ENCODE measurements around the gene SGMS1.

SGMS1 gene

DNA sequence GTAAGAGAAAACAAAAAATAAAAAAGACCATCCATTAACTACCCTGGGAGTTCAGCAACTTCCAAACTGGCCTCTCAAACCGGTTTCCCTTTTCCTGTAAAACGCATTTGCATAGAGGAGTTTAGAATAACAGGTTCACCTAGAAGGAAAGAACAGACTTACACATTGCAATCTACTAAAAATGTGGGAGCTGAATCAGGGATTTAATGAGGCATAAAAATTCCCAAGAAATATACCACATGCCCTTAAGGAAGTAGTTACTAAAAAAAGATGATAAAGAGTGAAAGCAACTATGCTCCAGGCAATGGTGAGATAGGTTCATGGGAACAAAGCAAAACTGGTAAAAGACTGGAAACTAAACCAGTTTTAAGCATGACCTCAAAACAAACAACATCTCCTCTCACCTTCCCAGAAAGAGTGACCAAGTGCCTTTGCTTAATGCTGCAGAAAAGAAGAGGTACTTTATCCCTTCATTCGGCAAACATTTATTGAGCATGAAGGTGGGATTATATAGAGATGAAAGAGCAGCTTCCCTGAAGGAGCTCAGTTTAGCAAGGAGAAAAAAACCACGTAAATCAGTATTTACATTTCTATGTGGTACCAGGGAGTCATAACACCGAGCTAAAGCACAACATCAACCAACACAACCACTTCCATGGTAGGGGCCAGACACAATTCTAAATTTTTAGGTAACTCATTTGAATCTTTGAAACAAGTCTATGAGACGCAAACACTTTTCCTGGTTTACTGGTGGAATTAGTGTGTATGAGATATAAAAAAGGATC lies 152.8 kb downstream of the SGMS1 start:
- no peak for TF ChIP-seq CTCF (IDR thresholded peaks at IDR 0.05; ENCODE audit: extremely low read depth, missing control alignments)
- DNase-seq (ENCODE audit: low spot score), result no peak

- no peak for TF ChIP-seq CTCF (IDR thresholded peaks at IDR 0.05; ENCODE audit: extremely low read depth, missing control alignments)
- DNase-seq (ENCODE audit: low spot score), result no peak
Measured at GRCh38 chr10:50470345-50470744, 153.4 kb downstream of the SGMS1 start.

DNA sequence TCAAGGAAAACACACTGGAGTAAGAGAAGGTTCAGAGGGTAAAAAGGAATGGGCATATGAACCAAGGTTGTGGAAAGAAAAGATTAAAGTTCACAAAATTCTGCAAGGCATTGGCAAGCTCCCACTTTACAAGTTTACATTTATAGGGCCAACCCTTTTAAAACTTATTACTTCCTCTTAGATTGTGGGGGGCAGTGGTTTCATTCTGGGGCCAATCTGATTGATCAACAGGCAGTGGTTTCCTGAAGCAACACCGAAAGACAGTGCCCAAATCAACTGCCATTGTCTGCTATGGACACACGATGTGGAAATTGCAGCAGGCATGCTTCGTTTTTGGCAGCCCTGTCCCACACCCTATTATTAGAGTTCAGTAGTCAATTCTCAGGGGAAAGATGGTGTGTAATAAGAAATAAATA lies 154.0 kb downstream of the SGMS1 start:
- TF ChIP-seq CTCF (IDR thresholded peaks at IDR 0.05; ENCODE audit: extremely low read depth, missing control alignments), result no peak
- no peak for DNase-seq (ENCODE audit: low spot score)

- no peak for TF ChIP-seq CTCF (IDR thresholded peaks at IDR 0.05; ENCODE audit: extremely low read depth, missing control alignments)
- DNase-seq (ENCODE audit: low spot score), result no peak
Measured at GRCh38 chr10:50469288-50469687, 154.5 kb downstream of the SGMS1 start.

GRCh38 chr10:50467209-50467608 lies 156.5 kb downstream of the SGMS1 start:
- no peak for DNase-seq (ENCODE audit: low spot score)
- no peak for TF ChIP-seq CTCF (IDR thresholded peaks at IDR 0.05; ENCODE audit: extremely low read depth, missing control alignments)

- DNase-seq (ENCODE audit: low spot score), result no peak
- TF ChIP-seq CTCF (IDR thresholded peaks at IDR 0.05; ENCODE audit: extremely low read depth, missing control alignments), result no peak
Measured at GRCh38 chr10:50464004-50464409, 159.7 kb downstream of the SGMS1 start.

DNA sequence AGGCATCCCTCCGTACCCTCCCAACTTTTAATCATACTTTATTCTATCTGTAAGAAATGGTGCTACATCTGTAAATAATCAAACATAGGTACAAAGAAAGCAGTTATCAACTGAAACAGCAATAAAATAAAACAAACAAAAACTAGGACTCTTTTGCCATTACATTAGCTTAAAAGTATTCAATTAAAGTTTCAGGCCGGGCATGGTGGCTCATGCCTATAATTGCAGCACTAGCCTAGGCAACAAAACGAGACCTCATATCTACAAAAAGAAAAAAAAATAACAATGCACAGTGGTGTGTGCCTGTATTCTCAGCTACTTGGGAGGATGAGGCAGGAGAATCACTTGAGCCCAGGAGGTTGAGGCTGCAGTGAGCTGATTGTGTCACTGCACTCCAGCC lies 161.9 kb downstream of the SGMS1 start:
- no peak for TF ChIP-seq CTCF (IDR thresholded peaks at IDR 0.05; ENCODE audit: extremely low read depth, missing control alignments)
- DNase-seq (ENCODE audit: low spot score), result no peak

Measured in GM20000 (cell line).